H1 (cell line): ENCODE results near the gene BHLHE23. TPM values are rescaled to one million over a fixed set of nuclear protein-coding genes. Genes with fewer than 3 reads are reported as not detected.

ENCODE experiments used
- CHD7 ChIP-seq: fragments of 300-600 bp; sonication (generic); IDR thresholded peaks from 2 replicates; pipeline ENCODE4 v1.7.1; 2012; ENCODE audit warnings: low read length, moderate library complexity, mild to moderate bottlenecking, inconsistent platforms; ENCODE audit not compliant: insufficient replicate concordance
- HDAC2 ChIP-seq, 2 experiments: fragments of 300-600 bp in 1 of 2; sonication (generic) in 1 of 2; IDR thresholded peaks; 2 replicates each; pipeline ENCODE4 v1.6.1; 2011 to 2012; ENCODE audit warnings: low read depth in 2 of 2, low read length in 2 of 2, mild to moderate bottlenecking in 2 of 2, moderate library complexity in 2 of 2, borderline replicate concordance in 1 of 2, inconsistent platforms in 1 of 2
- SP4 ChIP-seq: IDR thresholded peaks from 2 replicates; pipeline ENCODE4 v1.6.1; 2012; ENCODE audit warnings: low read length, inconsistent platforms
- TEAD4 ChIP-seq: IDR thresholded peaks from 2 replicates; pipeline ENCODE4 v1.6.1; 2012; ENCODE audit warnings: low read depth, low read length, inconsistent platforms, mixed read lengths
- polyA plus RNA-seq, 7 experiments: library from polyadenylated mRNA; depleted of rRNA in 3 of 7; stranded (reverse) in 5 of 7; unstranded in 2 of 7; fragments of >200 nt in 5 of 7; fragments of 200-250 nt in 2 of 7; gene quantifications; 1 replicate in 5 of 7; 2 replicates in 1 of 7; 4 replicates in 1 of 7; pipeline versions ENCODE4 v1.2.1 to v1.2.3, GENCODE V29; 2011 to 2013; ENCODE audit warnings: missing spikeins in 2 of 7, mixed read lengths in 2 of 7
- total RNA-seq: library from RNA; stranded (reverse); fragmentation: NEBNext Ultra II Directional; extraction: Animal tissue kit (Norgen Biotek cat#: 25700); gene quantifications from 2 replicates; pipeline ENCODE4 v1.2.1, GENCODE V29; 2021

Gene BHLHE23
- total and polyA plus RNA-seq, 2 of the 8 experiments (the other 6 are each of a cell fraction or from before 2014, with no cell fraction given) = 0.47 TPM; not detected in 1

- no peak for TF ChIP-seq CHD7
- no peak for TF ChIP-seq SP4
- no peak for TF ChIP-seq HDAC2 (IDR thresholded peaks at IDR 0.05; ENCODE audit: borderline replicate concordance in 1 of 2, low read depth in 2 of 2, low read length in 2 of 2)
- TF ChIP-seq TEAD4 = no peak
- TF ChIP-seq, all 59 proteins: peak for 0
These were observed 24.7 kb upstream of the BHLHE23 start (continued) for GRCh38 chr20:63031251-63032014.
